ENCODE results near the gene GEMIN4. TPM values are rescaled to one million over a fixed set of nuclear protein-coding genes. Genes with fewer than 3 reads are reported as not detected.
A peak's percentile ranks its signal among the peaks of the same experiment; 100 is the strongest.
"Not testable (repeated sequence)": the region's sequence is repeated elsewhere in the genome, so short reads cannot be mapped to it uniquely, and the experiment has no call there.

The GEMIN4 gene
- total RNA-seq, 4 donors from 2014 or later = 13.9 to 21.6 (median 17.9) TPM

- peak overlapping the region in 3 of 4 donors; percentile 12 to 38 (median 29) for H3K27ac ChIP-seq
- TF ChIP-seq POLR2A (IDR thresholded peaks at IDR 0.05) (no peak), CTCF (IDR thresholded peaks at IDR 0.05) (no peak), EP300 (IDR thresholded peaks at IDR 0.05) (no peak), POLR2AphosphoS5 (IDR thresholded peaks at IDR 0.05) (no peak)
- H3K36me3 ChIP-seq = peaks cover 0 to 25% of the 10 kb centered on the region in 2 donors
- no peaks in the 10 kb centered on the region for H3K9me3 ChIP-seq
- ATAC-seq = no peak
- no peaks in the 10 kb centered on the region for H3K27me3 ChIP-seq
- WGBS, 2 donors (ENCODE audit: low coverage in 1 of 2) = 79 to 84% methylated on average over 11 to 13 of the region's 13 CpGs
- peaks cover 0 to 23% (median 0%) of the 10 kb centered on the region in 3 donors for H3K4me1 ChIP-seq
- H3K4me3 ChIP-seq = no peak overlapping the region
Observed at GRCh38 chr17:753418-753817, 1.4 kb upstream of the GEMIN4 start.

- ATAC-seq = peak; percentile 77
- H3K4me3 ChIP-seq = peak overlapping the region; percentile 88 to 94
- 27% methylated on average over 2 of the region's 43 CpGs; no CpG with 5 or more reads in 1 of the 2 donors for WGBS, 2 donors (ENCODE audit: low coverage in 1 of 2)
- H3K9me3 ChIP-seq = no peaks in the 10 kb centered on the region
- H3K36me3 ChIP-seq = peaks cover 0 to 25% of the 10 kb centered on the region in 2 donors
- no peaks in the 10 kb centered on the region for H3K27me3 ChIP-seq
- no peak for TF ChIP-seq EP300 (IDR thresholded peaks at IDR 0.05)
- TF ChIP-seq POLR2A (IDR thresholded peaks at IDR 0.05) = no peak
- no peak for TF ChIP-seq CTCF (IDR thresholded peaks at IDR 0.05)
- no peak for TF ChIP-seq POLR2AphosphoS5 (IDR thresholded peaks at IDR 0.05)
- H3K27ac ChIP-seq = peak overlapping the region; percentile 74 to 92 (median 86)
- peaks cover 0 to 23% (median 0%) of the 10 kb centered on the region in 3 donors for H3K4me1 ChIP-seq
Observed at GRCh38 chr17:752620-753219, 656 bp upstream of the GEMIN4 start.

- peak; percentile 51 for ATAC-seq
- 8 to 17% methylated on average over 2 of the region's 49 CpGs for WGBS, 2 donors (ENCODE audit: low coverage in 1 of 2)
- Histone ChIP-seq H3K36me3 (peaks cover 0 to 25% of the 10 kb centered on the region in 2 donors), H3K9me3 (no peaks in the 10 kb centered on the region), H3K4me1 (peaks cover 0 to 23% (median 0%) of the 10 kb centered on the region in 3 donors), H3K27me3 (no peaks in the 10 kb centered on the region), H3K27ac (peak overlapping the region; percentile 34 to 92 (median 86)), H3K4me3 (peak overlapping the region; percentile 88 to 94)
- no peak for TF ChIP-seq POLR2A (IDR thresholded peaks at IDR 0.05)
- no peak for TF ChIP-seq CTCF (IDR thresholded peaks at IDR 0.05)
- no peak for TF ChIP-seq POLR2AphosphoS5 (IDR thresholded peaks at IDR 0.05)
Observed at GRCh38 chr17:751269-752001, 629 bp downstream of the GEMIN4 start.

- WGBS, 2 donors (ENCODE audit: low coverage in 1 of 2) = 79 to 82% methylated on average over 5 to 7 of the region's 8 CpGs
- Histone ChIP-seq H3K4me1 (peaks cover 0 to 23% (median 0%) of the 10 kb centered on the region in 3 donors), H3K27me3 (no peaks in the 10 kb centered on the region), H3K9me3 (no peaks in the 10 kb centered on the region), H3K4me3 (peak overlapping the region in 1 of 2 donors; percentile 94), H3K36me3 (peaks cover 0 to 32% of the 10 kb centered on the region in 2 donors), H3K27ac (no peak overlapping the region)
- no peak for TF ChIP-seq POLR2AphosphoS5 (IDR thresholded peaks at IDR 0.05)
- TF ChIP-seq EP300 (IDR thresholded peaks at IDR 0.05) = no peak
- no peak for TF ChIP-seq POLR2A (IDR thresholded peaks at IDR 0.05)
- TF ChIP-seq CTCF (IDR thresholded peaks at IDR 0.05) = no peak
- ATAC-seq = no peak
Observed at GRCh38 chr17:750431-751037, 1.5 kb downstream of the GEMIN4 start.

- H3K27me3 ChIP-seq, H3K27ac ChIP-seq, H3K4me3 ChIP-seq, H3K9me3 ChIP-seq, ATAC-seq: not testable (repeated sequence)
- H3K36me3 ChIP-seq = peaks cover 0 to 44% of the 10 kb centered on the region in 2 donors
- H3K4me1 ChIP-seq = peaks cover 0 to 23% (median 0%) of the 10 kb centered on the region in 3 donors
- 71 to 72% methylated on average over 5 to 7 of the region's 7 CpGs for WGBS, 2 donors (ENCODE audit: low coverage in 1 of 2)
Observed at GRCh38 chr17:749359-749758, 2.7 kb downstream of the GEMIN4 start.

- not testable (repeated sequence) for H3K9me3 ChIP-seq, H3K27me3 ChIP-seq, H3K4me3 ChIP-seq, ATAC-seq, H3K27ac ChIP-seq
- Histone ChIP-seq H3K4me1 (peaks cover 0 to 23% (median 0%) of the 10 kb centered on the region in 3 donors), H3K36me3 (peaks cover 0 to 51% of the 10 kb centered on the region in 2 donors)
- WGBS, 2 donors (ENCODE audit: low coverage in 1 of 2) = 72 to 97% methylated on average over 2 to 4 of the region's 4 CpGs
Observed at GRCh38 chr17:748604-749003, 3.5 kb downstream of the GEMIN4 start.
